NCI-H2107 treated with DMSO at 0.1 percent for 48 hours (cell line): ENCODE results near the gene NKX6-2.
"Not testable (repeated sequence)": the region's sequence is repeated elsewhere in the genome, so short reads cannot be mapped to it uniquely, and the experiment has no call there.

ENCODE experiments used
- DNase-seq: peaks from one replicate; lab custom pipeline; 2025; ENCODE audit not compliant: unreplicated experiment; lab: John Stamatoyannopoulos, UW

The NKX6-2 gene

GRCh38 chr10:132799865-132800264 is 13.9 kb upstream of the NKX6-2 start:
- no peak for DNase-seq

- DNase-seq, result no peak
These were observed 12.9 kb upstream of the NKX6-2 start for GRCh38 chr10:132798876-132799275.

GRCh38 chr10:132798403-132798802 is 12.5 kb upstream of the NKX6-2 start:
- DNase-seq, result no peak

- DNase-seq, result not testable (repeated sequence)
These were observed 12.0 kb upstream of the NKX6-2 start for GRCh38 chr10:132797986-132798385.

GRCh38 chr10:132796846-132797245 is 10.9 kb upstream of the NKX6-2 start:
- peak; percentile 4 for DNase-seq

GRCh38 chr10:132793871-132794849 is 8.2 kb upstream of the NKX6-2 start:
- DNase-seq, result peak; percentile 76

GRCh38 chr10:132793213-132793612 is 7.3 kb upstream of the NKX6-2 start:
- DNase-seq, result no peak

GRCh38 chr10:132792796-132793195 is 6.8 kb upstream of the NKX6-2 start:
- no peak for DNase-seq

GRCh38 chr10:132792099-132792498 is 6.2 kb upstream of the NKX6-2 start:
- not testable (repeated sequence) for DNase-seq

- no peak for DNase-seq
These were observed 5.2 kb upstream of the NKX6-2 start for GRCh38 chr10:132790934-132791829.

GRCh38 chr10:132790470-132790869 is 4.5 kb upstream of the NKX6-2 start:
- DNase-seq, result no peak

GRCh38 chr10:132789659-132790148 is 3.8 kb upstream of the NKX6-2 start:
- DNase-seq, result no peak

- DNase-seq, result no peak
These were observed 2.9 kb upstream of the NKX6-2 start for GRCh38 chr10:132788831-132789219.

GRCh38 chr10:132788180-132788830 is 2.4 kb upstream of the NKX6-2 start:
- no peak for DNase-seq

- DNase-seq, result no peak
These were observed 1.7 kb upstream of the NKX6-2 start for GRCh38 chr10:132787495-132788179.

- DNase-seq, result no peak
These were observed 1.0 kb upstream of the NKX6-2 start for GRCh38 chr10:132786884-132787494.

- no peak for DNase-seq
These were observed 533 bp upstream of the NKX6-2 start for GRCh38 chr10:132786476-132786883.

GRCh38 chr10:132784866-132785722 is 853 bp downstream of the NKX6-2 start:
- no peak for DNase-seq
